Activated CD8-positive, alpha-beta T cell treated with anti-CD3 and anti-CD28 coated beads, Interleukin-2, amount 10 ng/mL, durations not matched to agents 7 days and 5 days (primary cell): ENCODE measurements around the gene FAM124B. TPM values are rescaled to one million over a fixed set of nuclear protein-coding genes. Genes with fewer than 3 reads are reported as not detected.

Experiments
- ATAC-seq: fragments of 150-1000 bp; cut with Tn5 transposase; one replicate; pipeline ENCODE4 v1.10.0; 2021; ENCODE audit warnings: moderate library complexity
- CTCF ChIA-PET: fragments of 350-600 bp; sonication (Branson Sonifier 250); formaldehyde crosslinking; loops from one replicate; lab custom pipeline; 2021; ENCODE audit warnings: antibody characterized with exemption; lab: Charles Lee
- POLR2A ChIA-PET: fragments of 350-600 bp; sonication (Branson Sonifier 250); formaldehyde crosslinking; loops from one replicate; lab custom pipeline; 2021; ENCODE audit warnings: antibody characterized with exemption; lab: Charles Lee
- DNase-seq: peaks from one replicate; pipeline ENCODE4 v3.0.0-alpha.2; 2020
- H3K27ac Mint-ChIP-seq: one replicate; pipeline ENCODE4 v1.8.0; 2021; ENCODE audit warnings: mild to moderate bottlenecking, mixed read lengths
- H3K27me3 Mint-ChIP-seq: one replicate; pipeline ENCODE4 v1.8.0; 2021; ENCODE audit warnings: low read depth, mixed read lengths
- H3K36me3 Mint-ChIP-seq: one replicate; pipeline ENCODE4 v1.8.0; 2021; ENCODE audit warnings: low read depth, mixed read lengths
- H3K4me1 Mint-ChIP-seq: one replicate; pipeline ENCODE4 v1.8.0; 2021; ENCODE audit warnings: low read depth, mixed read lengths
- H3K4me3 Mint-ChIP-seq: one replicate; pipeline ENCODE4 v1.8.0; 2021; ENCODE audit warnings: mild to moderate bottlenecking, mixed read lengths
- H3K9me3 Mint-ChIP-seq: one replicate; pipeline ENCODE4 v1.8.0; 2022; ENCODE audit warnings: mixed read lengths; ENCODE audit not compliant: insufficient read depth
- total RNA-seq, 2 experiments: library from RNA; stranded (reverse); gene quantifications; one replicate each; pipeline ENCODE4 v1.2.3, GENCODE V29; 2021

Gene FAM124B
- total RNA-seq, 2 experiments from 2014 or later, result 0.16 to 0.21 TPM

DNA sequence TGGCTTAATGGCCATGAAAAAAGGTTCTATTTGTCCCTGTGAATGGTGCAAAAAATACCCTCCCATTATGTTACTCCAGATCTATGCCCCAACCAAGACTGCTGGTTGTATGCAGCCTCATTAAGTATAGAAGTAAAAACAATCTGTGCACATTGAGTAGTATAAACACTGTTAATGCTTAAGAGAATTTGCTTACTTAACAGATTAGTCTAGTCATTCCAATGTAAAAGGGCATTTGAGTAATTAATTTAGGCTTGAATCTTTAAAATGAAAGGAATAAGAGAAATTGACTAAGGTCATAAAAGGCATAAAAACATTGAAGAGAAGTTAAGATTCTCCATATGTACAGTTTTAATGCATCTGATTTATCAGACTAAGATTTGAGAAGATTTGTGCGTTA lies 51.2 kb downstream of the FAM124B start:
- POLR2A ChIA-PET, result no interaction called here
- Mint-ChIP-seq H3K27me3 (peaks cover 20% of the 10 kb centered on the region), H3K4me3 (no peak overlapping the region), H3K36me3 (no peaks in the 10 kb centered on the region), H3K27ac (no peak overlapping the region), H3K4me1 (no peaks in the 10 kb centered on the region), H3K9me3 (no peaks in the 10 kb centered on the region)
- ATAC-seq, result no peak
- DNase-seq, result no peak
- CTCF ChIA-PET, result no interaction called here

GRCh38 chr2:224349396-224349795 lies 52.5 kb downstream of the FAM124B start:
- H3K27me3 Mint-ChIP-seq, result peaks cover 23% of the 10 kb centered on the region

DNA sequence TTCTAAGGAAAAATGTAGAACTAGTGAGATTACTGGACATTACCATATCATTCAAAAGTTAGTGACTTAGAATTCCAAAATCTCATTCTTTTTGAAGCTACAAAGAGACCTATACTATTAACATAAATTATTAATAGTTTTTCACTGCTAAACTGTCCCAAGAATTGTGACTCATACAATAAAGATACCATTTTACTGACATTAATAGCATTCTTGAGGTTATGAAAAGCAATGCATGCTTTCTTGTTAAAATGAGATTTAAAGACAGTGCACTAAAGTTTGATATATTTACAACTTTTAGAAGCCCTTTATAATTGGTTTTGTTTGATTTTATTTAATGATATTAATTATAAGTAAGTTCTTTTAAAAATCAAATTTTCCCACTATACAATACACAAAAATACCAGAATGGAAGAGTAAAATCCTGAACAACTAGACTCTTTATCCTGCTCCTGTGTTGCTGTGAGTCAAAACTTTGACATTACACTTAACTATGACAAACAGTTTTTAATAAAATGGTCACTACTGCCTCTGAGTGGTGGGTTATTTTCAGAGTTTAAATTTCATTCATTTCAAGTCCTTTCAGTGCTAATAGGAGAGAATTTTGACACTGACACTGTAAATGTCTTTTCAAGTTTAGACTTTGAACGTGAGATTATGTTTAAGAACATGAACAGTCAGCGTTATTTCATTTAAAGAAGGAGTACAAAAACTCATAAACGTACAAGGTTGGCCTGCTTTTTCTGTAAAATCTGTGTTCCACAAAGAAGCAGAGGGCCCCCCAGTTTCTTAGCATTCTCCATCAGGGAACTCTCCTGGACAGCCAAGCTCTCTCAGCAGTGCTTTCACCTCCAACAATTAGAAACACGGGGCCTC lies 54.5 kb downstream of the FAM124B start:
- no peaks in the 10 kb centered on the region for H3K36me3 Mint-ChIP-seq
- ChIA-PET CTCF (no interaction called here), POLR2A (no interaction called here)
- H3K27me3 Mint-ChIP-seq, result peaks cover 21% of the 10 kb centered on the region
- no peaks in the 10 kb centered on the region for H3K4me1 Mint-ChIP-seq
- no peak for DNase-seq
- ATAC-seq, result no peak
- H3K9me3 Mint-ChIP-seq, result no peaks in the 10 kb centered on the region
- no peak overlapping the region for H3K4me3 Mint-ChIP-seq
- no peak overlapping the region for H3K27ac Mint-ChIP-seq

More at GRCh38 chr2:224349396-224349795, 52.5 kb downstream of the FAM124B start:
- Mint-ChIP-seq H3K4me3 (no peak overlapping the region), H3K4me1 (no peaks in the 10 kb centered on the region), H3K9me3 (no peaks in the 10 kb centered on the region), H3K36me3 (no peaks in the 10 kb centered on the region), H3K27ac (no peak overlapping the region)
- ChIA-PET CTCF (no interaction called here), POLR2A (no interaction called here)
- DNase-seq (no peak), ATAC-seq (no peak)

DNA sequence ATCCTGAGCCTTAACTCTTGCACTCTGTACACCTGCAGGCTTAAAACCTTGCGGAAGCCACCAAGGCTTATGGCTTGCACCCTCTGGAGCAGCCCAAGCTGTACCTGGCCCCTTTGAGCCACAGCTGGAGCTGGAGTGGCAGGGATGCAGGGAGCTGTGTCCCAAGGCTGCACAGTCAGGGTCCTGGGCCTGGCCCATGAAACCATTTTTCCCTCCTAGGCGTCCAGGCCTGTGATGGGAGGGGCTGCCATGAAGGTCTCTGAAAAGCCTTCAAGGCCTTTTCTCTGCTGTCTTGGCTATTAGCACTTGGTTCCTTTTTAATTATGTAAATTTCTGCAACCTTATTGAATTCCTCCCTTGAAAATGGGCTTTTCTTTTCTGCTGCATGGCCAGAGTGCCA lies 56.4 kb downstream of the FAM124B start:
- H3K4me1 Mint-ChIP-seq, result no peaks in the 10 kb centered on the region
- no peak for DNase-seq
- no peaks in the 10 kb centered on the region for H3K9me3 Mint-ChIP-seq
- H3K4me3 Mint-ChIP-seq, result no peak overlapping the region
- peaks cover 11% of the 10 kb centered on the region for H3K27me3 Mint-ChIP-seq
- no peak overlapping the region for H3K27ac Mint-ChIP-seq
- no peak for ATAC-seq
- H3K36me3 Mint-ChIP-seq, result no peaks in the 10 kb centered on the region
- ChIA-PET CTCF (no interaction called here), POLR2A (no interaction called here)

GRCh38 chr2:224343226-224343625 lies 58.7 kb downstream of the FAM124B start:
- Mint-ChIP-seq H3K4me3 (no peak overlapping the region), H3K27ac (no peak overlapping the region), H3K27me3 (peaks cover 11% of the 10 kb centered on the region), H3K9me3 (no peaks in the 10 kb centered on the region), H3K4me1 (no peaks in the 10 kb centered on the region), H3K36me3 (no peaks in the 10 kb centered on the region)
- ChIA-PET CTCF (interaction anchor here (0.9 to 1.6 kb wide), 2 partner anchors 308 to 349 kb away, joined by 3 to 4 read pairs; no protein-coding TSS in a partner anchor), POLR2A (no interaction called here)
- ATAC-seq (no peak), DNase-seq (no peak)

- Mint-ChIP-seq H3K4me1 (no peaks in the 10 kb centered on the region), H3K4me3 (no peak overlapping the region), H3K27ac (no peak overlapping the region), H3K36me3 (no peaks in the 10 kb centered on the region), H3K27me3 (peaks cover 3% of the 10 kb centered on the region), H3K9me3 (no peaks in the 10 kb centered on the region)
- DNase-seq (no peak), ATAC-seq (no peak)
- POLR2A ChIA-PET, result no interaction called here
- CTCF ChIA-PET, result interaction anchor here (1.1 kb wide), 1 partner anchor 366 kb away, joined by 3 read pairs; no protein-coding TSS in a partner anchor
These were observed 65.9 kb downstream of the FAM124B start for GRCh38 chr2:224335991-224336390.

DNA sequence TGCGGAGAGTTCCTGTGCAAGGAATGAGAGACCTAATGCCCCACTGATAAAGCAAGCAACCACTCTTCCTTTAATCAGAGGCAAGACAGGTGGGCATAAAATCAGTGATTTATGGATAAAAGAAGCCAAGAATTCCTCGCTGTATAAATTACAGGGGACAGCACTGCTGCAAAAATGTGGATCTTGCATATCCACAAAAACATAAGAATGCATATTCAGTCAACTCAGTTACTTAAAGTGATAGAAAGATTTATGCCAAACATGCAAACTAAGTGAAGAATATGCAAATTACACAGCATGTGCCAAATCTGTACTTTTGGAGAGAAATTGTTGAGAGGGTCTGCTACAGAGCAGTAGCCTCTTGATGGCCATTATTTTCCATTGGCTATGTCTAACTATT lies 67.2 kb downstream of the FAM124B start:
- ATAC-seq (no peak), DNase-seq (no peak)
- CTCF ChIA-PET, result no interaction called here
- Mint-ChIP-seq H3K9me3 (no peaks in the 10 kb centered on the region), H3K36me3 (no peaks in the 10 kb centered on the region), H3K4me3 (no peak overlapping the region), H3K27ac (no peak overlapping the region), H3K4me1 (no peaks in the 10 kb centered on the region), H3K27me3 (peaks cover 3% of the 10 kb centered on the region)
- POLR2A ChIA-PET, result no interaction called here

GRCh38 chr2:224333726-224334482 lies 68.0 kb downstream of the FAM124B start:
- no peak for ATAC-seq
- Mint-ChIP-seq H3K36me3 (no peaks in the 10 kb centered on the region), H3K9me3 (no peaks in the 10 kb centered on the region), H3K27ac (no peak overlapping the region), H3K4me3 (no peak overlapping the region), H3K4me1 (no peaks in the 10 kb centered on the region), H3K27me3 (peaks cover 4% of the 10 kb centered on the region)
- ChIA-PET POLR2A (no interaction called here), CTCF (no interaction called here)
- DNase-seq, result no peak

GRCh38 chr2:224331698-224332097 lies 70.2 kb downstream of the FAM124B start:
- POLR2A ChIA-PET, result no interaction called here
- no peaks in the 10 kb centered on the region for H3K9me3 Mint-ChIP-seq
- H3K27ac Mint-ChIP-seq, result no peak overlapping the region
- CTCF ChIA-PET, result interaction anchor here (0.7 kb wide), 1 partner anchor 347 kb away, joined by 3 read pairs; no protein-coding TSS in a partner anchor
- H3K4me3 Mint-ChIP-seq, result no peak overlapping the region
- H3K4me1 Mint-ChIP-seq, result no peaks in the 10 kb centered on the region
- peaks cover 13% of the 10 kb centered on the region for H3K27me3 Mint-ChIP-seq
- ATAC-seq (no peak), DNase-seq (no peak)
- H3K36me3 Mint-ChIP-seq, result no peaks in the 10 kb centered on the region

DNA sequence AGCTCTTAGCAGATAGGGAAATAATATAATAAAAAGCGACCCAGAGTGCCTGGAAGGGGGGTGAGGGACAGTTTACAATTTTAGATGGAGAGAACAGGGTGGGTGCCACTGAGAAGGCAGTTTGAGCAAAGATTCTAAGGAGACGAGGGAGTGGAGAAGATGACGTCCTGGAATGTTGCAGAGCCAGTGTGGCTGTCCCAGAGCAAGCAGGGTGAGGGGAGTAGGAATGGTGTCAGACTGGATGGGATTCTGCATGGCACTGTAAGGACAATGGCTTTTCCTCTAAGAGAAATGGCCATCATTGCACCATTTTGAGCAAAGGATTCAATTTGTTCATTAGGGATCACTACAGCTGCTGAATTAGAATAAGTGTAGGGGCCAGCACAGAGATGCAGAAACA lies 73.1 kb downstream of the FAM124B start:
- Mint-ChIP-seq H3K4me1 (no peaks in the 10 kb centered on the region), H3K36me3 (no peaks in the 10 kb centered on the region), H3K4me3 (no peak overlapping the region), H3K9me3 (no peaks in the 10 kb centered on the region), H3K27ac (no peak overlapping the region), H3K27me3 (peaks cover 13% of the 10 kb centered on the region)
- ChIA-PET CTCF (no interaction called here), POLR2A (no interaction called here)
- DNase-seq (no peak), ATAC-seq (no peak)
